Right lobe of liver (tissue), 6 donors: ENCODE data around the gene EFNA5. TPM values are rescaled to one million over a fixed set of nuclear protein-coding genes. Genes with fewer than 3 reads are reported as not detected.
A peak's percentile ranks its signal among the peaks of the same experiment; 100 is the strongest.

Source experiments
- ATAC-seq, 4 donors: fragments of 200-7000 bp; cut with Tn5 transposase; one replicate each; pipeline ENCODE4 v1.9.1; 2020; ENCODE audit warnings: mild to moderate bottlenecking in 4 of 4, moderate library complexity in 4 of 4
- DNase-seq, 3 donors: peaks; one replicate each; pipeline ENCODE4 v3.0.0-alpha.2; 2020
- H3K27ac ChIP-seq, 3 donors: fragments of 200-600 bp; one replicate each; pipeline ENCODE4 v1.8.0; 2022
- H3K27me3 ChIP-seq, 2 donors: fragments of 200-600 bp; one replicate each; pipeline ENCODE4 v1.8.0; 2022
- H3K36me3 ChIP-seq, 4 donors: fragments of 200-600 bp; sonication (generic) in 1 of 4; one replicate each; pipeline versions ENCODE4 v1.5.1 to v1.8.0; 2017 to 2022; ENCODE audit warnings: control low read depth in 1 of 4
- H3K4me1 ChIP-seq, 4 donors: fragments of 200-600 bp; sonication (generic) in 1 of 4; one replicate each; pipeline versions ENCODE4 v1.5.1 to v1.8.0; 2017 to 2022; ENCODE audit warnings: control low read depth in 1 of 4
- H3K4me3 ChIP-seq, 3 donors: fragments of 200-600 bp; one replicate each; pipeline ENCODE4 v1.8.0; 2022
- H3K9me3 ChIP-seq, 4 donors: fragments of 200-600 bp; sonication (generic) in 1 of 4; one replicate each; pipeline versions ENCODE4 v1.5.1 to v1.8.0; 2017 to 2022; ENCODE audit warnings: control low read depth in 1 of 4
- POLR2A ChIP-seq: fragments of 450-650 bp; IDR thresholded peaks from one replicate; pipeline ENCODE4 v1.6.1; 2017; ENCODE audit warnings: antibody characterized with exemption, mild to moderate bottlenecking
- WGBS: methylation state at CpG from one replicate; pipeline ENCODE4 v1.1.6; 2018; ENCODE audit warnings: low coverage, low lambda C conversion rate; ENCODE audit not compliant: insufficient coverage; ENCODE audit errors: missing lambda C conversion rate; 5-methylcytosine and 5-hydroxymethylcytosine counted together
- intact Hi-C, 2 donors: fragments of 100-400 bp; cut with DNase I; formaldehyde crosslinking; loops; one replicate each; pipeline versions ENCODE4 v1.11.2 to v1.14.1; 2022
- total RNA-seq, 6 experiments: library from RNA; depleted of rRNA in 2 of 6; stranded (reverse); fragments of >200 nt in 2 of 6; fragmentation: NEBNext Ultra II Directional in 3 of 6; extraction: Animal tissue kit (Norgen Biotek cat#: 25700) in 3 of 6; gene quantifications; one replicate each; pipeline versions ENCODE4 v1.1.0 to v1.2.4, GENCODE V29; 2016 to 2023
- TF ChIP-seq, protein P1 (sequence below), 4 donors: fragments of 200-600 bp in 3 of 4; fragments of 450-650 bp in 1 of 4; IDR thresholded peaks; one replicate each; pipeline versions ENCODE4 v1.5.1 to v1.8.0; 2016 to 2022; ENCODE audit warnings: antibody characterized with exemption in 4 of 4, mild to moderate bottlenecking in 2 of 4
- donor health status: DM: no; HTN: yes; CAD: no.
- donor health status: DM: no; HTN: no; CAD: no.
- donor health status: DM: no; HTN: no; CAD: no.
- donor health status: DM: no; HTN: yes; CAD: no.
- donor health status: DM: no; HTN: yes; CAD: no.

EFNA5 gene
- total RNA-seq, 6 experiments from 2014 or later = 0.18 to 11.7 (median 1.4) TPM

DNA sequence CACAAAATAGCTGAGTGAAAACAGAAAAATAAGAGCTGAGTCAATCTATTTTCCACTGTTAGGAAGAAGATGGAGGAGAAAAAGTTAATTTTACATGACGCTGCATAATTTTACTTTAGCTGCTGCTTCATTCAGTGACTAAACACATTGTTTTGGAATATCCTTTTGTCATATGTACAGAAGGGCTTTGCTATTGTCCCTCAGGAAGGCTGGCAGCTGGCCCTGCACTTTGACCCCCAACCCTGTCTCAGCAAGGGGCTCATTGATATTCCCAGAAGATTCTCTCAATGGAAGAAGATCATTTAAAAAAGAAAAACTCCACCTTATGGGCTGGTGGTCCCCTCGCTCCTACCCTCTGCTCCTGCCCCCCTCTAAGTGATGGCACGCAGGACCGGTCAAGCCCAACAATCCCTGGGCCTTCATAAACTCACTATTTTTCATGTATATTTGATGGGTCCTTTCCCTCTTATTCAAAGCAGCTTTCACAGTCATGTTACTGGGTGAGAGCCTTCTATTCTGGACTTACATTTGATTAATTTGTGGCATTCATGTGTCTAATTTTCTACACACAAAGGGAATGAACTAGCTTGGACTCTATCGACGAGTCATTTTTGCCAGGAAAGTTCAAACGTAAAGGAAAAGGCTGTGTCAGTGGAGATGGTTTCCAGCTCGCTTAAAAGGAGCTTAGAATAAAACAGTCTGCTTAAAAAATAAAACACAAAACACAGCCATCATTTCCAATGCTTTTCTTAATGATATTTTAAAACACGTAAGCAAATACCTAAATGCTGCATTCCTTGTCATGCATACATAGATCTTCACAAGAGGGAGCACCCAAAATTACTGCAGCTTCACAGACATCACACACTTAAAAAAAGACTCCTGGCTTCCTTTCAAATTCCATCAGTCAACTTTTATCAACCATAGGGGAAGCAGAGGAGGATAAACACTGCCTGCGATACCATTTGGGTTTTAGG, 104.7 kb downstream of the EFNA5 start:
- Histone ChIP-seq H3K27ac (peak overlapping the region in 1 of 3 donors; percentile 14), H3K9me3 (no peaks in the 10 kb centered on the region), H3K36me3 (no peaks in the 10 kb centered on the region), H3K4me3 (no peak overlapping the region), H3K4me1 (peaks cover 0 to 3% (median 0%) of the 10 kb centered on the region in 4 donors), H3K27me3 (no peaks in the 10 kb centered on the region)
- no peak for TF ChIP-seq POLR2A
- TF ChIP-seq, protein P1, sequence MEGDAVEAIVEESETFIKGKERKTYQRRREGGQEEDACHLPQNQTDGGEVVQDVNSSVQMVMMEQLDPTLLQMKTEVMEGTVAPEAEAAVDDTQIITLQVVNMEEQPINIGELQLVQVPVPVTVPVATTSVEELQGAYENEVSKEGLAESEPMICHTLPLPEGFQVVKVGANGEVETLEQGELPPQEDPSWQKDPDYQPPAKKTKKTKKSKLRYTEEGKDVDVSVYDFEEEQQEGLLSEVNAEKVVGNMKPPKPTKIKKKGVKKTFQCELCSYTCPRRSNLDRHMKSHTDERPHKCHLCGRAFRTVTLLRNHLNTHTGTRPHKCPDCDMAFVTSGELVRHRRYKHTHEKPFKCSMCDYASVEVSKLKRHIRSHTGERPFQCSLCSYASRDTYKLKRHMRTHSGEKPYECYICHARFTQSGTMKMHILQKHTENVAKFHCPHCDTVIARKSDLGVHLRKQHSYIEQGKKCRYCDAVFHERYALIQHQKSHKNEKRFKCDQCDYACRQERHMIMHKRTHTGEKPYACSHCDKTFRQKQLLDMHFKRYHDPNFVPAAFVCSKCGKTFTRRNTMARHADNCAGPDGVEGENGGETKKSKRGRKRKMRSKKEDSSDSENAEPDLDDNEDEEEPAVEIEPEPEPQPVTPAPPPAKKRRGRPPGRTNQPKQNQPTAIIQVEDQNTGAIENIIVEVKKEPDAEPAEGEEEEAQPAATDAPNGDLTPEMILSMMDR (IDR thresholded peaks at IDR 0.05) = no peak
- ATAC-seq (peak in 1 of 4 donors; percentile 55), DNase-seq (peak in 1 of 3 donors; percentile 20)
- WGBS = 62% methylated on average over 10 of the region's 10 CpGs
- intact Hi-C loops = no loop called here

DNA sequence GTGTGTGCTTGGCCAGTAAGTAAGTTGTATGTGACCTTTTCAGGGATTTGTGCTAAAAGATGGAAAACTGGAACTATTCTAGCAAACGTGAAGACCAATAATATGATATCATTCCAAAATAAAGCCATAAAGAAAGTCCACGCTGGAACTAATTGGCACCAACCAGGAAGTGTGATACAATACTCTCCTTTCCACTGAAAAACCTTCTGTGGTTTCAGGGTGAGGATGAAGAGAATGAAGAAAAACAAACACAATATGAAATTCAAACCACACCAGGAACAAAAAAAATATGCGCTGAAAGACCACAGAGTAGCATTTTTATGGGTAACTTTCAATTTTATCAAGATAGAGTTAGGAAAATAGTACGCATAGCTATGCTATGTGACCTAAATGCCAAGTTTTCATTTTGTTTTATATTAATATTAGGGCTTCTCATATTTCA, 105.8 kb downstream of the EFNA5 start:
- no peaks in the 10 kb centered on the region for H3K27me3 ChIP-seq
- WGBS = 61% methylated on average over 4 of the region's 4 CpGs
- DNase-seq (no peak), ATAC-seq (no peak)
- TF ChIP-seq, protein P1 (IDR thresholded peaks at IDR 0.05) = no peak
- TF ChIP-seq POLR2A = no peak
- intact Hi-C loops = no loop called here
- no peak overlapping the region for H3K27ac ChIP-seq
- no peak overlapping the region for H3K4me3 ChIP-seq
- H3K36me3 ChIP-seq = no peaks in the 10 kb centered on the region
- H3K4me1 ChIP-seq = no peaks in the 10 kb centered on the region
- H3K9me3 ChIP-seq = no peaks in the 10 kb centered on the region

GRCh38 chr5:107563959-107564544, 106.7 kb downstream of the EFNA5 start:
- no peaks in the 10 kb centered on the region for H3K36me3 ChIP-seq
- intact Hi-C loops = no loop called here
- DNase-seq = no peak
- 76% methylated on average over 3 of the region's 3 CpGs for WGBS
- H3K27ac ChIP-seq = no peak overlapping the region
- H3K4me3 ChIP-seq = no peak overlapping the region
- H3K9me3 ChIP-seq = no peaks in the 10 kb centered on the region
- no peak for TF ChIP-seq POLR2A
- TF ChIP-seq, protein P1 (IDR thresholded peaks at IDR 0.05) = no peak
- no peaks in the 10 kb centered on the region for H3K4me1 ChIP-seq
- ATAC-seq = no peak
- H3K27me3 ChIP-seq = no peaks in the 10 kb centered on the region

DNA sequence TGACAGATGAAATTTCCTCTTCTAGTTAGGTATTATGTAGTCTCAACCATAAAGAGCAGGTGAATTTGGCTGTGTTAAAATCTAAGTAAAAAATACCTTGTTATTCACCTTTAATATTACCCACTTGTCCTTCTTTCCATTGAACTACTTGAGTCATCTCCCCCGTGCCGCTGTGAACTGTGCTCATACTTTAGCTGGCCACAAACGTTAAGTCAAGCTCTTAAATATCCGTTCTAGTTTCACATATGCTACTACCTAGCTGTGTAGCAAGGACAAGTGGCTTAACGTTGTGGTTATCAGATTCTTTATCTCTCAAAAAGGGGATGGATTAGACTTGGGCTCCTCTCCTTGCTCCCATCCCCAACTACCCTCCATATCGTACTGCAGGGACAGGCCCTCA, 110.4 kb downstream of the EFNA5 start:
- Histone ChIP-seq H3K36me3 (no peaks in the 10 kb centered on the region), H3K4me1 (no peaks in the 10 kb centered on the region), H3K4me3 (no peak overlapping the region), H3K9me3 (no peaks in the 10 kb centered on the region), H3K27ac (no peak overlapping the region), H3K27me3 (no peaks in the 10 kb centered on the region)
- no peak for ATAC-seq
- TF ChIP-seq POLR2A = no peak
- TF ChIP-seq, protein P1 (IDR thresholded peaks at IDR 0.05) = no peak
- no peak for DNase-seq
- intact Hi-C loops = no loop called here
- WGBS = 71% methylated on average over 5 of the region's 6 CpGs
